HG03196 (cell line): ENCODE data around the gene CEP164.
"Not testable (repeated sequence)": the region's sequence is repeated elsewhere in the genome, so short reads cannot be mapped to it uniquely, and the experiment has no call there.

Experiments used
- ATAC-seq: cut with Tn5 transposase; IDR thresholded peaks from one replicate; pipeline ENCODE4 v1.9.1; 2021; ENCODE audit not compliant: unreplicated experiment

The CEP164 gene

DNA sequence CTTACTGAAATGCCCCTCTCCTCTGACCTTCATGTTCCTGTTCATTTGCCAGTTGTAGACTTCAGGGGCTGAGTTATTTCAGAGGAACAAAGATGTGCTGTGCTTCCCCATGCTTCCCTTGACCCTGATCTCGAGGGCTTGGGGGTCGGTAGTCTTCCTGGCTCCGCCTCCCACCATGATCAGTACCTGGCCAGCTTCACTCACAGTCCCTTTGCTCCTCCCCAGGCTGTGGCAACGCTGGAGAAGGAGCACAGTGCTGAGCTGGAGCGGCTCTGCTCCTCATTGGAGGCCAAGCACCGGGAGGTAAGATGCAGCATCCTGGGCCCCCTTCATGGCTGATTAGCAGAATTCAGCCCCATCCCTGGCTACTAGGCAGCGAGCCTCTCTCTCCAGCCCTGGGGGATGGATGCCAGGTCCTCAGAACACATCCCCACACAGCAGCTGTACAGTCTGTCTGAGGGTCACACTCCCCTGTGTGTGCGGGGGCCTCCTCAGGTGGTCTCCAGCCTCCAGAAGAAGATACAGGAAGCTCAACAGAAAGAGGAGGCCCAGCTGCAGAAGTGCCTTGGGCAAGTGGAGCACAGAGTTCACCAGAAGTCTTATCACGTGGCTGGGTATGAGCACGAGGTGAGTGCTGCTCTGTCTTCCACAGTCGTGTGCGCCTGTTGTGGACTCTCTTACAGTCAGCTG lies 64.5 kb downstream of the CEP164 start:
- no peak for ATAC-seq

DNA sequence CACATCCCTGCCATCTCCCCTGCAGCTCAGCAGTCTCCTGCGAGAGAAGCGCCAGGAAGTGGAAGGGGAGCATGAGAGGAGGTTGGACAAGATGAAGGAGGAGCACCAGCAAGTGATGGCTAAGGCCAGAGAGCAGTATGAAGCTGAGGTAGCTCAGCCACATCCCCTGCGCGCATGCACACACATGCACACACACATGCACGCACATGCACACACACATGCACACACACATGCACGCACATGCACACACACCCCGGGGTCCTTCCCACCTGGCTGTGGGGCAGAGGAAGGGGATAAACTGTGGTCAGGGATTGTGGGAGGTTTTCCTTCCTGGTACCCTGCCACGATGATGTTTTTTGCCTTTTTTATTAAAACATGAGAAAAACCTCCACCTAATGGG lies 65.3 kb downstream of the CEP164 start:
- no peak for ATAC-seq

DNA sequence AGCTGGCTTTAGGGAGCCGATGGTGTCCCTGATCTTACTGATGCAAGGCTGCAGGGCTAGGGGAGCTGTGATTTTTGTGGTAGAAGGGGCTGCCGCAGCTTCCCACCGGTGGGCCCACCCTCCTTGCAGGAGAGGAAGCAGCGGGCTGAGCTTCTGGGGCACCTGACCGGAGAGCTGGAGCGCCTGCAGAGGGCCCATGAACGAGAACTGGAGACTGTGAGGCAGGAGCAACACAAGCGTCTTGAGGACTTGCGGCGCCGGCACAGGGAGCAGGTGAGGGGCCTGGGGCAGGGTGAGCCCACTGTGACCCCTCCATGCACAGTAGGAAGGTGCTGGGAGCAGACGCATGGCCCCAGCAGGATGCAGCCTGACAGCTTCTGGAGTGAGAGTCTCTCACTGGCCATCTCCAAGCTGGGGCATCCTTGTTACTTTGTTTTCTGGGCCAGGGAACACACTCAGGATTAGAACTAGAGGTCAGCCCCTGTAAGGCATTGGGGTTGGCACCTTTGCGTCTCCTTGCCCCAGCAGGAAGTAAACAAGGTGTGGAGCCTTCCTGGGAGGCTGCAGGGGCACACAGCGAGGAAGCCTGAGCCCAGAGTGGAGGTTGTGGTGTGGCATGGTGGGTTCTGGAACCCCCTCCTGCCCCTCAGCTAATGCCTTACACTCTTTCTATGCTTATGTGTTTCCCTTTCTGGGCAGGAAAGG lies 66.7 kb downstream of the CEP164 start:
- ATAC-seq, result no peak

DNA sequence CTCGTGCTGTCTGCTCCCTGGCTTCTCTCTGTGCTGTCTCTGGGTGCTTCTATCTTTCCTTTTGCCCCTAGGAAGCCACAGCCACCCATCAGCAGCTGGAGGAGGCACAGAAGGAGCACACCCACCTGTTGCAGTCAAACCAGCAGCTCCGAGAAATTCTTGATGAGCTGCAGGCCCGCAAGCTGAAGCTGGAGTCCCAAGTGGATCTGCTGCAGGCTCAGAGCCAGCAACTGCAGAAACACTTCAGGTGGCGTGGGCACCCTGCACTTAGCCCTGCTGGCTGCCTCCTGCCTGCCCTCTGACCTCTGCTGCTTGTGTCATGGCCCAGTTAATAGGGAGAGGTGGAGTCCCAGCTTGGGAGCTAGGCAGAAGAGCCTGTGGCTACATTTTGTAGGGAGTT lies 67.8 kb downstream of the CEP164 start:
- no peak for ATAC-seq

DNA sequence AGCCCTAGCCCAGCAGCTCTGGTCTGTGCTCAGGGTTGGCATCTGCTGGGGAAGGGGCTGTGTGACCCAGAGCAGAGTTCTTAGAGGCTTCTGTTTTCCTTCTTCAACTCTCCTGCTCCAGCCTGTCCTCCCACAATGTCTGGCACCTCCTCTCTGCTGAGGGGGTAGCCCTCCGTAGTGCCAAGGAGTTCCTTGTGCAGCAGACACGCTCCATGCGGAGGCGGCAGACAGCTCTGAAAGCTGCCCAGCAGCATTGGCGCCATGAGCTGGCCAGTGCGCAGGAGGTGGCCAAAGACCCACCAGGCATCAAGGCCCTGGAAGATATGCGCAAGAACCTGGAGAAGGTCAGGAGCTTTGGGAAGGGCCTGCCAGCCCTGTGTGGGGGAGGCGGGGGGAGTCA lies 69.3 kb downstream of the CEP164 start:
- no peak for ATAC-seq

GRCh38 chr11:117398618-117399017 lies 71.0 kb downstream of the CEP164 start:
- ATAC-seq, result not testable (repeated sequence)

GRCh38 chr11:117399100-117399840 lies 71.6 kb downstream of the CEP164 start:
- ATAC-seq, result not testable (repeated sequence)

DNA sequence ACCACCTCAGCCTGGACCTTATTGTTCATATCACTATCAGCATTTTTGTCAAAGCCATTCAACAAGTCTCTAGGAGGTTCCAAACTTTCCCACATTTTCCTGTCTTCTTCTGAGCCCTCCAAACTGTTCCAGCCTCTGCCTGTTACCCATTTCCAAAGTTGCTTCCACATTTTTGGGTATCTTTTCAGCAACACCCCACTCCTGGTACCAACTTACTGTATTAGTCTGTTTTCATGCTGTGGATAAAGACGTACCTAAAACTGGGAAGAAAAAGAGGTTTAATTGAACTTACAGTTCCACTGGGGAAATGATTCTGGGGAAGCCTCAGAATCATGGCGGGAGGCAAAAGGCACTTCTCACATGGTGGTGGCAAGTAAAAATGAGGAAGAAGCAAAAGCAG lies 78.2 kb downstream of the CEP164 start:
- ATAC-seq, result not testable (repeated sequence)

DNA sequence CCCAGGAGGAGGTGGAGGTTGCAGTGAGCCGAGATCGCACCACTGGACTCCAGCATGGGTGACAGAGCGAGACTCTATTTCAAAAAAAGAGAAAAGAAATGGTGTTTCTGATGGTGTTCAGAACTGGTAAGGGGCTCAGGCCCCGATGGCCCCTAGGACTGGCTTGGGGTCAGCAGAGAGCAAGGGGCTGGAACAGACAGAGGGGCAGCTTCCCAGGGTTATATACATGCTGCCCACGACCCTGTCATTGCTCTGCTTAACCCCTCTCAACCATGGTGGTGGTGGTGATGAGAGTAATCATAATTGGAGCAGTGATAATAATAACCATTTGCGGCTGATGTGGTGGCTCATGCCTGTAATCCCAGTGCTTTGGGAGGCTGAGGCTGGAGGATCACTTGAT lies 79.4 kb downstream of the CEP164 start:
- ATAC-seq, result no peak

DNA sequence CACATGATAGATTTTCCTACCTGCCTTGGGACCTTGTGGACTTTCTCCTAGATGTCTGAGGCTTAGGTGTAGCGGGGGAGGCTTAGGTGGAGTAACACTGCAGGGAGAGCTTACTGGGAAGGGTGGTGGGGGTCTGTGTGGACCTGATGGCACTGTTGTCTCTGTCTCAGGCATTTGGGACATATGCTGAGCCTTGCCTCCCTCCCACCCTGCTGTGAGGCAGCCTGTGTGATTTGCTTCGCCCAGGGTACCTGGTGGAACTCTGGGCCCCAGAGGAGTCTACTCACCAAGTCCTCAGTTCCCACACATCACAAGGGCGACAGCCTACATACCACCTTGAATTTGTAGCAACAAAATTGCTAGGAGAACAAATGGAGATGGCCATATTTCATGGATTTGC lies 80.7 kb downstream of the CEP164 start:
- no peak for ATAC-seq

GRCh38 chr11:117409511-117409910 lies 81.9 kb downstream of the CEP164 start:
- no peak for ATAC-seq

DNA sequence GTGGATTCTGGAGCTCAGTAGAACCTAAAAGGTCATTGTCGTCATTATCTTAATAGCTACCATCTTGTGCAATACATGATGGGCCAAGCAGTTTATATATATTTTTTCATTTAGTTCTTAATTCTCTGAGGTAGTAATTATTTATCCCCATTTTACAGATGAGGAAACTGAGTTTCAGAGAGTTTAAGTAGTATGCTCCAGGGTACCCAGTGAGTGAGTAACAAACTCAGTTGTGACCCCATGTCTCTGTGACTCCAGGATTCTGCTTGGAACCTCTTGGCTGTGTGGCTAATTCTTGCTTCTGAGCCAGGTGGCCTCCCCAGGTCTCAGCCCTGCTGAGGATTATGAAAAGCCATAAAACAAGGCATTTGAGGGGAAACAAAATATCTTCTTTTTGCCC lies 82.6 kb downstream of the CEP164 start:
- no peak for ATAC-seq

GRCh38 chr11:117410861-117411710 lies 83.4 kb downstream of the CEP164 start:
- ATAC-seq, result no peak

DNA sequence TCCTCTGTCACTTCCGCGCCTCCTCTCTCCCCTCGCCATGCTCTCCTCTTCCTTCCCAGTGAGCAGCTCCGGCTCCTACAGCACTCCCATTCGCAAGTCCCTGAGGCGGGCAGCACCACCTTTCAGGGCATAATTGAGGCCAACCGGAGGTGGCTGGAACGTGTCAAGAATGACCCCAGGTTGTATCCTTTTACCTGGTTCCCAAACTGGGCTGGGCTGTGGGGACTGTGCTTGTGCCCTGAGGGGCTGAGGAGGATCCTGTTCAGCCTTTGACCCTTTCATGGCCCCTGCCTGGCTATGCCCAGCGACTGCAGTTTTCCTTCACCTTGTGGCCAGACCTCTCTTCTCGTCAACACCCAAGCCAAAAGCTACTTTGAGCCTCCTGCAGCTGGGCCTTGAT lies 84.1 kb downstream of the CEP164 start:
- ATAC-seq, result no peak

- no peak for ATAC-seq
These were observed 84.5 kb downstream of the CEP164 start for GRCh38 chr11:117412176-117412575.

GRCh38 chr11:117412653-117413275 lies 85.1 kb downstream of the CEP164 start:
- ATAC-seq, result no peak

GRCh38 chr11:117413616-117414015 lies 86.0 kb downstream of the CEP164 start:
- ATAC-seq, result no peak

GRCh38 chr11:117414724-117415123 lies 87.1 kb downstream of the CEP164 start:
- no peak for ATAC-seq

GRCh38 chr11:117415358-117415896 lies 87.8 kb downstream of the CEP164 start:
- ATAC-seq, result no peak

- no peak for ATAC-seq
These were observed 89.7 kb downstream of the CEP164 start for GRCh38 chr11:117417342-117417741.
